ENCODE results near the gene CDH4.

GRCh38 chr20:61347443-61347842 lies 95.4 kb downstream of the CDH4 start:
- TF ChIP-seq CTCF (IDR thresholded peaks at IDR 0.05) (no peak), CREB1 (CRISPR knock-in tag; IDR thresholded peaks at IDR 0.05) (no peak), NR1H2 (CRISPR knock-in tag; IDR thresholded peaks at IDR 0.05) (no peak), SP1 (CRISPR knock-in tag; conservative IDR thresholded peaks at IDR 0.05) (no peak), E2F4 (CRISPR knock-in tag; IDR thresholded peaks at IDR 0.05; ENCODE audit: borderline replicate concordance, low read depth) (no peak), CBFB (CRISPR knock-in tag; IDR thresholded peaks at IDR 0.05; ENCODE audit: low read depth) (no peak), ZNF263 (CRISPR knock-in tag; IDR thresholded peaks at IDR 0.05; ENCODE audit: low read depth) (no peak), ZNF416 (CRISPR knock-in tag; IDR thresholded peaks at IDR 0.05) (no peak), NFYB (CRISPR knock-in tag; conservative IDR thresholded peaks at IDR 0.05; ENCODE audit: low read depth) (no peak), ARID4B (CRISPR knock-in tag; IDR thresholded peaks at IDR 0.05; ENCODE audit: borderline replicate concordance) (no peak)
